GM21529 (cell line): ENCODE measurements around the gene IFT52.
"Not testable (repeated sequence)": the region's sequence is repeated elsewhere in the genome, so short reads cannot be mapped to it uniquely, and the experiment has no call there.

Experiments used
- ATAC-seq: cut with Tn5 transposase; IDR thresholded peaks from one replicate; pipeline ENCODE4 v1.9.1; 2021; ENCODE audit not compliant: unreplicated experiment

Gene IFT52

DNA sequence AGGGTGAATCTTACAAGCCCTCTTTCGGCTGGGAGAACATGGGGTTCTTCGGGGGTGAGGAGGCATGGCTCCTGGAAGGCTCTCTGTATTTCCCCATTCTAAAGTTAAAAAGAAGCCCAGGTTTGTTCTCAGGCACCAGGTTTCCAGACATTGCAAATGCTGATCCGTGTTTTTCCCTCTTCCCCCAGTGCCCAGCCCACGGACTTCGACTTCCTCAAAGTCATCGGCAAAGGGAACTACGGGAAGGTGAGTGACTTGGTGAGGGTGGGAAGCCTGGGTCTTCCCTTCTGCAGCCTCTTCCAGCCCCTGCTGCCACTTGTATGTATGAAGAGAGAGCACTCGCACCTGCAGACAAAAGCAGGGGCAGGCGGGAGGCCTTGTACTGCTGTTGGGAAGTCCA, 23.3 kb upstream of the IFT52 start:
- no peak for ATAC-seq

DNA sequence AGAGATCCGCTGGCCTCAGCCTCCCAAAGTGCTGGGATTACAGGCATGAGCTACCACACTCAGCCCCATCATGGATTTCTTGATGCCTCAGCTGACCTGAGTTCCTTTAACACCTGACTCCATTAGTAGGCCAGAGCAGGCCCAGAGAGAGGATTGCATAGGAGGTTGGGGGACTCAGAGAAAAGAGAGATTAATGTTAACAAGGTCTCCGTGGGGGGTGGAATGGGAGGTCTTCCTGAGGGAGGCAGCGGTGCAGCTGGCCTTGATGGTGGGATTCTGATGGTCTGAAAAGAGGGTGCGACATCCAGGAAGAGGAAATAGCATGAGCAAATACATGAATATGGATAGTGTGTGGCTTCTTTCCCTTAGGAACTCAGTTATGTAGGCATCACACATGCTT, 22.0 kb upstream of the IFT52 start:
- no peak for ATAC-seq

DNA sequence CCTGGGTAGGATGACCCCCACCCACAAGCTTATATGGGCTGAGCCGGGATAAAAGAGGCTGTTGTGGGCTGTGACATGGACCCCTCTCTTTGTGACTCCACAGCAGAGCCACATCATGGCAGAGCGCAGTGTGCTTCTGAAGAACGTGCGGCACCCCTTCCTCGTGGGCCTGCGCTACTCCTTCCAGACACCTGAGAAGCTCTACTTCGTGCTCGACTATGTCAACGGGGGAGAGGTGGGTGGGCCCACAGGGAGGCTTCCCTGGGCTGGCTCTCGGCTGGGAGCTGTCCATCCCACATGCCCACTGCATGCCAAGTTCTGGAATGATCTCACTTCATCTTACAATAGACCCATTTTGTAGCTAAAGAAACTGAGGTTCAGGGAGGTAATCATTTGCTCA, 21.5 kb upstream of the IFT52 start:
- ATAC-seq, result no peak

DNA sequence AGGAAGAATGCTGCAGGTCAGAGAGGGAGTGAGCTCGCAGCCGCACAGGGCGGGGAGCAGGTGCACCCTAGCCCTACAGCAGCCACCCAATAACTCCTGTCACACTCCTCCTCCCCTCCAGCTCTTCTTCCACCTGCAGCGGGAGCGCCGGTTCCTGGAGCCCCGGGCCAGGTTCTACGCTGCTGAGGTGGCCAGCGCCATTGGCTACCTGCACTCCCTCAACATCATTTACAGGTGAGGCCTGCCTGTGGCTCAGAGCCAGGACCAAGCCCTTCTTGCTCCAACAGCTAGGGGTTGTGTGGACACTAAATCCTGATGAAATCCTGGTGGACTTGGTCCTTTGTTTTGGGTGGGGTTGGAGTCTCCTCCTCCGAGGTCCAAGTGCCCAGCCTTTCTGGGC, 20.2 kb upstream of the IFT52 start:
- ATAC-seq, result no peak

DNA sequence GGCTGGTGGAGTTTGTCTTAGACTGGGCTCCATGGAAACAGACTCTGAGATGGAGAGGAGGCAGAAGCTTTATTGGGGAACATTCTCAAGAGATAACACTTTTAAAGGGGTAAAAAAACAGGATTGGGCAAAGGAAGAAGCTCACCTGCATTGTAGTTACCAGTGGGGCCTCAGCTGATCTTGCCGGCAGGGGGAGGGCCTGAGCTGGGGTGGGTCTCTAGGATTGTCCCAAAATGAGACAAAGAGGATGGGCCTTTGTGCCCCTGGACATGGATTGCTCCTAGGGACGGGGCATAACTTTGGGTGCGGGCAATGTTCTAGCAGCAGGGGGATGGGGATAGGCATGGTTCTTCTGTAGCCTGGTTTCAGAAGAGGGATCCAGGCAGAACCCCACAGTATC, 19.4 kb upstream of the IFT52 start:
- no peak for ATAC-seq

DNA sequence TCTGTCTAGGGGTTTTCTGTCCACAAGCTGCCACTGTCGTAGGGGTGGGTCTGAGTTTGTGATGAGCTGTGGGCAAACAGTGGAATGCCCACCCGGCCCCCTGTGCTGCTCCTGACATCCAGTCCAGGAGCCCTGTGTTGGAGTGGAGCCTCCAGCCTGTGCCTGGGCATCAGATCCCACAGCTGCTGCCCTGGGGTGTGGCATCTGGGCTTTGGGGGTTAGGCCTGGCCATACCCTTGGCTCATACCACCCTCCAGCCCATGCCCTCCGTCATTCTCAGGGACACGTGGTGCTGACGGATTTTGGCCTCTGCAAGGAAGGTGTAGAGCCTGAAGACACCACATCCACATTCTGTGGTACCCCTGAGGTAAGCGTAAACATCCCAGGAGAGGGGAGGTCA, 19.0 kb upstream of the IFT52 start:
- no peak for ATAC-seq

DNA sequence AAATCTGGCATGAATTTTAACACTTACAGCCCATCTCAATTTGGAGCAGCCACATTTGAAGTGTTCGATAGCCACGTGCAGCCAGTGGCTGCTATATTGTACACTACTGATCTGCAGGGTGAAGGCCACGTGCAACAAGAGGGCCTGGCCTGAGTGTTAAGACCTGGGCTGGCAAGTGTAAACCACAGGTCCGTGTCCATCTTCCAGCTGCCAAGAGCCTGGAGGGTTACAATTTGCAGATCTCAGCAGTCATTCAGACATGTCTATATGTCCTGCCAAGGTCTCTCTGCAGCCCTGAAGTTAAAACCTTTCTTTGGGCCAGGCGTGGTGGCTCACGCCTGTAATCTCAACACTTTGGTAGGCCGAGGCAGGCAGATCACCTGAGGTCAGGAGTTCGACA, 17.8 kb upstream of the IFT52 start:
- ATAC-seq, result no peak

DNA sequence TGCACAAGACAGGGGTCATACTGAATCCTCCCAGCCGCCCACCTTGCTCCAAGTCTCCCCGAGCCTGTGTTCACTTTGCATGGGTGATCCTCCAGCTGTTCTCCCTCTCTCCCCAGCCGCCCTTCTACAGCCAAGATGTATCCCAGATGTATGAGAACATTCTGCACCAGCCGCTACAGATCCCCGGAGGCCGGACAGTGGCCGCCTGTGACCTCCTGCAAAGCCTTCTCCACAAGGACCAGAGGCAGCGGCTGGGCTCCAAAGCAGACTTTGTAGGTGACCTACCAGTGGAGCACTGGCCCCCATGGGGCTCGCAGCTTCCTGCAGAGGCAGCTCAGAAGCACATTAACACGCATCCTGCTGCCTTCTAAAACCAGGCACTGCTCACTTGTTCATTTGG, 14.6 kb upstream of the IFT52 start:
- ATAC-seq, result no peak

DNA sequence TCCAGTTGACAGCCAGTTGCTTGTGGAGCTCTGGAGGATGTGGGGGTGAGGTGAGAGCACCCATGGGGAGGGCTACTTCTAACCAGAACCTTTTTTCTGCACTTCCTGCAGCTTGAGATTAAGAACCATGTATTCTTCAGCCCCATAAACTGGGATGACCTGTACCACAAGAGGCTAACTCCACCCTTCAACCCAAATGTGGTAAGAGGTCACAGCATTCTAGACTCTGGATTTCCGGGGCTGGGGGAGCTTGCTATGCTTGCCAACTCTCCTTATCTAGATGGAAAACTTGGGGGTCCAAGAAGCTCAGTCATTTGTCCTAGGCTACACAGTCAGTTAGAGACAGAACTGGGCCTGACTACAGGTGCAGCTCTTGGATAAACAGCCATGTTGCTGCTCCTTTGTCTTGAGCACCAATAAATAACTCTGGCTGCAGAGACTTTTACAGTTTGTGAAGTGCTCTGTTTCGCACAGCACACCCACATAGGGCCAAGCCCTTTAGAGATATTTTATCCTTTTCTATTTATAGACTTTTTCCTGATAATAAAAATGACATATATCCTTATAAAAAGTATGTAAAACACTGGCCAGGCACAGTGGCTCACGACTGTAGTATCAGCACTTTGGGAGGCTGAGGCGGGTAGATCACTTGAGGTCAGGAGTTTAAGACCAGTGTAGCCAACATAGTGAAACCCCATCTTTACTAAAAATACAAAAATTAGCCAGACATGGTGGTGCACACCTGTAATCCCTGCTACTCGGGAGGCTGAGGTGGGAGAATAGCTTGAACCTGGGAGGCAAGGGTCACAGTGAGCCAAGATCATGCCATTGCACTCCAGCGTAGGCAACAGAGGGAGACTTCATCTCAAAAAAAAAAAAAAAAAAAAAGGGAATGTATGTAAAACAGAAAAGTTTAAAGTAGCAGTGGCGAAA, 10.6 kb upstream of the IFT52 start:
- no peak for ATAC-seq

DNA sequence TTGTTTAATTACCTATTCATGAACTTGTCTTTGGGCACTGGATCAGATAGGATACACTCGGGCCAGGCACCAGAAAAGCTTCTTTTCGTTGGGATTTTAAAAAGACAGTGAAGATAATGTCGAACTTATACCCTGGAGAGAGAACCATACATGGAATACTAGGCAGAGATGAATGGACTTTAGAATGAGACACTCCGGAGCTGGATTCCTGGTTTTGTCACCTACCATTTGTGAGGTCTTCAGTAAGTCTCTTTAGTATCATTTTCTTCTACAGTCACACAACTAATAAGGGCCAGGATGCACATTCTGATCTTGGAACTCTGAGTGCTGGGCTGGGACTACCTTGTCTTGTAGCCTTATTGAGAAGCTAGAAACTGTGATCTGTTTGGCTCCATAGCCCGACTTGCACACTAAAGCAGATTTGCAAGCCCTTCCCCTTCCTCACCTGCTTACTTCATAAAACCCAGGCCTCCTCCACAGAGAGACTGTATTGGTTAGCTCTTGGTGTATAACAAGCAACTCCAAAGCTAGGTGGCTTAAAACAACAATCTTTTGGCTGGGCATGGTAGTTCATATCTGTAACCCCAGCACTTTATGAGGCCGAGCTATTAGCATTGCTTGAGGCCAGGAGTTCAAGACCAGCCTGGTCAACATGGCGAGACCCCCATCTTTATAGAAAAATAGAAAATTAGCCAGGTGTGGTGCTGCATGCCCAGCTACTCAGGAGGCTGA, 7.4 kb upstream of the IFT52 start:
- no peak for ATAC-seq

DNA sequence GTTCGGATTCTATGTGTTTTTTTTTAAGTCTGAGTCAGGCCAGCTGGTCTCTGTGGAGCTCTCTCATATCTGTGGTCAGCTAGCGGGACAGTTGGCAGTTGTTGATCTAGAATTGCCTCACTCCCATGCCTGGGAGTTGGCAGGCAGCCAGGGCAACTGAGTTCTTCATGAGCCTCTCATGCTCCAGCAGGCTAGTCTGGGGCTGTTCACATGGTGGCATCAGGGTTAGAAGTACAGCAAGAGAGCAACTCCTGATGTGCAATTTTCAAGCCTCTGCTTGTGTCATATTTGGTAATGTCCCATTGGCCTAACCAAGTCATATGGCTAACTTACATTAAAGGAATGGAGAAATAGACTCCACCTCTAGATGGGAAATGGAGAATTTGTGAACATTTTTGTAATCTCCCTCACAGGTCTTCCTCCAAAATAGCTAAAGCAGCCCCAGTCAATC, 6.7 kb upstream of the IFT52 start:
- ATAC-seq, result no peak

DNA sequence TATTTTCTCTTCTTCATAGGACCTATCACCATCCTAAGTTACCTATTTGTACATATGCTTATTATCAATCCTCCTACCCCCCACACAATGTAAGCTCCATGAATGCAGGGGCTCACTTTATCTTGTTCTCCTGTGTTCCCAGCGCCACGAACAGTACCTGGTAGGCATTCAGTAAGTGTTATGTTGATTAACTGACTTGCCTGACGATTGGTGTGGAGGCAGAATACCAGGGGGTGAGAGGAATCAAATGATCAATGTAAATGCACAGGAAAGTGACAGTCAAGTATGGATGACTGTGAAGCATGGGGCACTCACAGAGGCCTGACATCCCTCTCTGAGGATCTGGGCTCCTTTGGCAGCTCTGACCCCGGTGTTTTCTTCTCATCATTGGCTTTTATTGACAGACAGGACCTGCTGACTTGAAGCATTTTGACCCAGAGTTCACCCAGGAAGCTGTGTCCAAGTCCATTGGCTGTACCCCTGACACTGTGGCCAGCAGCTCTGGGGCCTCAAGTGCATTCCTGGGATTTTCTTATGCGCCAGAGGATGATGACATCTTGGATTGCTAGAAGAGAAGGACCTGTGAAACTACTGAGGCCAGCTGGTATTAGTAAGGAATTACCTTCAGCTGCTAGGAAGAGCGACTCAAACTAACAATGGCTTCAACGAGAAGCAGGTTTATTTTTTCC, 6.1 kb upstream of the IFT52 start:
- no peak for ATAC-seq

DNA sequence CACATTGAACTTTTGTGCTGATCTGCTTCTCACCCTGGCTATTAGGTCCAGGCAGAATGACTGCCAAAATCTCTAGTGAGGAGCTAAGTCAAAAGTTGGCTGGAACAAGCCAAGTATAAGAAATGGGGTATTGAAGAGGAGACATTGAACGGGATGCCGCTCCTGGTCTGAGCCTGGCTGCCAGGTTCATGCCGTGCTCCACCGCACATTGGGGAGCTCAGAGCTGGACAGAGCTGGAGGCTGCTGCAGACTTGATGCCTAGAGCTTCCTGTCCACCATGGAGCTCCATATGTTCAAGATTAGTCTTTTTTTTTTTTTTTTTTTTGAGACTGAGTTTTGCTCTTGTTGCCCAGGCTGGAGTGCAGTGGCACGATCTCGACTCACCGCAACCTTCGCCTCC, 4.1 kb upstream of the IFT52 start:
- no peak for ATAC-seq

DNA sequence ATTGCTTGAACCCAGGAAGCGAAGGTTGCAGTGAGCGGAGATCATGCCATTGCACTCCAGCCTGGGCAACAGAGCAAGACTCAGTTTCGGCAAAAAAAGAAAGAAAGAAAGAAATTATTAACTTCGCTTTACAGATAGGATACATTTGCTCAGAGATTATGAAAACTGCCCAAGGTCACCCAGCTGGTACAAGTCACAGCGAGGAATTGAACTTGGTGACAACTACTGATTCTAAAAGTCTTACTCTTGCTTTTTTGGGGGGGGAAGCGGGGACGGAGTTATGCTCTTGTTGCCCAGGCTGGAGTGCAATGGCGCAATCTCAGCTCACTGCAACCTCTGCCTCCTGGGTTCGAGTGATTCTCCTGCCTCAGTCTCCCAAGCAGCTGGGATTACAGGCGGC, 2.2 kb upstream of the IFT52 start:
- not testable (repeated sequence) for ATAC-seq

DNA sequence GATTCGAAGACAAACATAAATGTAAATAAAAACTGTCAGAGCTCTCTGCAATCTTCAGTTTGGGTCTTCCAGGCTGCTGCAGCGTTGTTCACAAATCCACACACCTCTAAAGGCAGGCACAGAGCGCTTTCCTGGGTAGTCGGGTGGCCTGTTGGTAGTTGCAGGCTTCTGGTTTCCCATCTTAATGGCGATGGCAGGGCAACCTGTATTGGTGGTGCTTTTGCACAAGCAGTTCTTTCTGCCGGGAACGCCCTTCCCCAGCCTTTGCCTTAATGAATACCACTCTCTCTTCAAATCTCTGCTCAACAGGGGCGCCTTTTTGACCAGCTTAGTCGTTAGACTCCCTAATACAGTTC, 723 bp upstream of the IFT52 start:
- ATAC-seq, result peak; percentile 5

DNA sequence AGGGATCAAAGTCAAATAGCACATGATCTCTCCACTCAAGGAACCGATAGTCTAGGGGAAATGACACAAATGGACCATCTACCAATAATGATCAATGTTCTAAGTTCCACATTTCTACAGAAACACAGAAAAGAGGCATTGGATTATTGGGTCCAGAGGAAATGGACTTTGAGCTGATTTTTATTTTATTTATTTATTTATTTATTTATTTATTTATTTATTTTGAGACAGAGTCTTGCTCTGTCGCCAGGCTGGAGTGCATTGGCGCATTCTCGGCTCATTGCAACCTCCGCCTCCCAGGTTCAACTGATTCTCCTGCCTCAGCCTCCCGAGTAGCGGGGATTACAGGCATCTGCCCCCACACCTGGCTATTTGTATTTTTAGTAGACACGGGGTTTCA, 11.2 kb downstream of the IFT52 start:
- not testable (repeated sequence) for ATAC-seq

DNA sequence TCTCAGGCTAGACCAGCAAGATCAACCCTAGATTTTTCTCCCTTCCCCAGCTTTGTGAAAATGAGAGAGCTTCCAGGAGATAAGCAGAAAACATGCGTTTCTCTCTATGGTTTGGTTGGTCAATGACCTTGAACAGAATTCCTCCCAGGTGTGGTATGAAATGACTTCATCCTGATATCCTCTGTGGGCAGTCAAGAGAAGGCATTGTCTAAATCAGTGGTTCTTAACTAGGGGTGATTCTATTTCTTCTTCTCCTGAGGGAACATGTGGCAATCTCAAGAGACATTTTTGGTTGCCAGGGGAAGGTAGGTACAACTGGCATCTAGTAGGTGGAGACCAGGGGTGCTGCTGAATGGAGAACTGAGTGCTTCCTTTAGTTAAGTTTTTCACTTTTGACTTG, 12.4 kb downstream of the IFT52 start:
- no peak for ATAC-seq

DNA sequence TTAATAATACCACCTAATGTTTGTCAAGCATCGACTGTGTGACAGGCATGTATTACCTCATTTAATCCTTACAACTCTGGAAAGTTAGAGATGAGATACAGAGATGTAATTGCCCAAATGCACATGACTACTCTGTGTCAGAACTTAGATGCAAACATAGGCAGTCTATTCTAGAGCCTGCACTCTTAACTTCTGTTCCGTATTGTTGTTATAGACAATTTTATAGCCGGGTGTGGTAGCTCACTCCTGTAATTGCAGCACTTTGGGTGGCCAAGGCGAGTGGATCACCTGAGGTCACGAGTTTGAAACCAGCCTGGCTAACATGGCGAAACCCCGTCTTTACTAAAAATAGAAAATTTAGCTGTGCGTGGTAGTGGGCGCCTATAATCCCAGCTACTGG, 15.0 kb downstream of the IFT52 start:
- ATAC-seq, result no peak

DNA sequence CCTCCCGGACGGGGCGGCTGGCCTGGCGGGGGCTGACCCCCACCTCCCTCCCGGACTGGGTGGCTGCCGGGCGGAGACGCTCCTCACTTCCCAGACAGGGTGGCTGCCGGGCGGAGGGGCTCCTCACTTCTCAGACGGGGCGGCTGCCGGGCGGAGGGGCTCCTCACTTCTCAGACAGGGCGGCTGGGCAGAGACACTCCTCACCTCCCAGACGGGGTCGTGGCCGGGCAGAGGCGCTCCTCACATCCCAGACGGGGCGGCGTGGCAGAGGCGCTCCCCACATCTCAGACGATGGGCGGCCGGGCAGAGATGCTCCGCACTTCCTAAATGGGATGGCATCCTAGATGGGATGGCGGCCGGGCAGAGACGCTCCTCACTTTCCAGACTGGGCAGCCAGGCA, 16.5 kb downstream of the IFT52 start:
- ATAC-seq, result not testable (repeated sequence)

DNA sequence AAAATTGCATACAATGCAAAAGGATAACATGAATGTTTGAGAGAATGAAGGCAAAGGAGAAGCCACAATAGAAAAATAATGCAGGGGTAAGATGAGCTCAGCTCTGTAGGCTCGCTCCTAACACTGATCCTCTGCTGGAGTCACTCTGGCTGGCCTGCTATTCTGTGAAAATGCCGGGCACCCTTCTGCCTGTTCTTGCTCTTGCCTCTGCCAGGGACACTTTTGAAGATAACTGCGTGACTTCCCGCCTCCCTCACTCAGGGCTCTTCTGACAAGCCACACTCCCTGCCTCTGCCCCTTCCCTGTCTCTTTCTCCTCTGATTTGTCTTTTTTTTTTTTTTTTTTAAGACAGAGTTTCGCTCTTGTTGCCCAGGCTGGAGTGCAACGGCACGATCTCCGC, 40.9 kb downstream of the IFT52 start:
- no peak for ATAC-seq

DNA sequence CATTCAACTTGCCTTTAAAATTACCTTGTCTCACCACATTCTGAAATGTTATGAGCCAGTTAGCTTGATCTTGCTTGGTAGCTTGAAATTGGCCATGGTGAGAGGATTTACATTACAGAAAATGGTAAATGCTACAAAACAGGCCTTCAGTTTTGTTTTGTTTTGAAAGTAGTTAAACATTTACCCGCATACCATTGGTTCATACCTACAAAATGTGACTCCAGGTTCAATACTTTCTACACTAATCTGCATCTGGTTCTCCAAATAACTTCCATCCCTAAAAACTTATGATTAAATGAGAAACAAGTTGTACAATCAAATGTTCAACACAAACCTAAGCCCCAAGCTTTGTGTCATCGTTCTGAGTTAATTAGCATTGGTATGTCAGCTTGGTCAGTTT, 45.7 kb downstream of the IFT52 start:
- no peak for ATAC-seq

DNA sequence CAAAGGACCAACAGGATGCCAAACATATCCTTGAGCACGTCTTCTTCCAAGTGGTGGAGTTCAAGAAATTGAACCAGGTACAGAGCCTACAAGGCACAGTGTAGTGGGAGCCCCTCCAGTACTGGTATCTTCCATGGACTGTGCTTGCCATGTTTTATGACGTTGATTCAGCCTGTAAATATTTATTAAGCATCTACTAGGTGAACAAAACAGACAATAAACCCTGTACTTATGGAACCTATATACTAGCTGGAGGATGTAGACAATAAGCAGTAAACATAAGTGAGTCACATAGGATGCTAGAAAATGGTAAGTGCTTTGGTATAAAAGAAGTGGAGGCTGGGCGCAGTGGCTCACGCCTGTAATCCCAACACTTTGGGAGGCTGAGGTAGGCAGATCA, 51.8 kb downstream of the IFT52 start:
- ATAC-seq, result no peak
